GM18505 (cell line): ENCODE measurements around the gene NEGR1.

Source experiments
- ATAC-seq: cut with Tn5 transposase; IDR thresholded peaks from one replicate; pipeline ENCODE4 v1.9.1; 2021; ENCODE audit not compliant: unreplicated experiment
- POLR2A ChIP-seq: IDR thresholded peaks from 4 replicates; pipeline ENCODE4 v1.6.1; 2011; ENCODE audit warnings: borderline replicate concordance; ENCODE audit not compliant: insufficient read depth, insufficient read length; ENCODE audit errors: extremely low read depth

The NEGR1 gene

GRCh38 chr1:72115290-72115689 is 167.0 kb downstream of the NEGR1 start:
- ATAC-seq: no peak
- no peak for TF ChIP-seq POLR2A

GRCh38 chr1:72111662-72112061 is 170.7 kb downstream of the NEGR1 start:
- ATAC-seq: no peak
- no peak for TF ChIP-seq POLR2A

GRCh38 chr1:72109916-72110315 is 172.4 kb downstream of the NEGR1 start:
- no peak for TF ChIP-seq POLR2A
- no peak for ATAC-seq

DNA sequence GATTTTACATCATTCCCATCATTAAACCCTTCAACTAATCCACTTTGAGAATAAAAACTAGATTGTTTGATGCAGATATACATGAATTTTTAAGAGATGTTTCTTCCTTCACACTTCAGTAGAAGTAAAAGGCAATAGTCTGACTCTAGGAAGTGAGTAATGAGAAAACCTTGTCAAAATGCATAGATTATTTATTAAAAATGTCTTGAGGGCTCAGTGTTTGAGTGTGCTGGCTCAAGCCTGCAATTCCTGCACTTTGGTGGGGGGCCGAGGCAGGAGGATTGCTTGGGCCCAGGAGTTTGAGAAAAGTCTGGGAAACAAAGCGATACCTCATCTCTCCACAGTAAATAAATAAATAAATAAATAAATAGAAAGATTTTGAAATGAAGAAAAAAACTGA is 177.1 kb downstream of the NEGR1 start:
- no peak for ATAC-seq
- no peak for TF ChIP-seq POLR2A

GRCh38 chr1:72101840-72102632 is 180.3 kb downstream of the NEGR1 start:
- no peak for TF ChIP-seq POLR2A
- ATAC-seq: no peak

- ATAC-seq: no peak
- no peak for TF ChIP-seq POLR2A
These were observed 181.6 kb downstream of the NEGR1 start for GRCh38 chr1:72100771-72101170.

DNA sequence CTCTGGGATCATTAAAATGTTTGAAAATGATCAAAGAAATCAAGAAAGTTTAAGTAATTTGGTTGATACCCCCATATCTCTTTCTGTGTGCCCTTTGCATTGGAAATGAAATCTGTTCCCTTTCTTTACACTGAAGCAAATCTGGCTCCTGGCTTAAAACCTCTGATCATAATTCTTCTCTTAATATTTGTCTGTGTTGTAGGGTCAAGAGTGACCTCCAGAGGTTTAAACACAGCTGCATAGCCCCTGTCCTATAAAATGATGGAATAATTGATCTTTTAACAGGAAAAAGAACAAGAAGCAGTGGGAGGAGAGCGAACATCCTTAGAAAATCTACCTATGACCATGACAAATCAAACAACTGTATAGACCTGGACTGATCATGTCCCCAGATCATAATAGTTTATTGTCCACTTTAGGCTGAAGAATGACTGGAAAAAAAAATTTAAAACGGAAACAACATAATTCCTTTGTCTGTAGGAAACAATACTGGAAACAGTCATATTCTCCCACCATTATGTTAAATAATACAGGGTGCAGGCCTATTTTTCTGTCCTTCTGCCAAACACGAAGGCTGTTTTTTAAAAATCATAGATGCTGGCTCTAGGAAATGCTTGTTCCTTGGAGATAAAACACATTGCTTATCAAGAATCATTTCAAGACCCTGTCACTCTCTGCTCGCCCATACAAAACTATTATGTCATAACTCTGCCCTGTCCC is 184.3 kb downstream of the NEGR1 start:
- no peak for TF ChIP-seq POLR2A
- no peak for ATAC-seq

DNA sequence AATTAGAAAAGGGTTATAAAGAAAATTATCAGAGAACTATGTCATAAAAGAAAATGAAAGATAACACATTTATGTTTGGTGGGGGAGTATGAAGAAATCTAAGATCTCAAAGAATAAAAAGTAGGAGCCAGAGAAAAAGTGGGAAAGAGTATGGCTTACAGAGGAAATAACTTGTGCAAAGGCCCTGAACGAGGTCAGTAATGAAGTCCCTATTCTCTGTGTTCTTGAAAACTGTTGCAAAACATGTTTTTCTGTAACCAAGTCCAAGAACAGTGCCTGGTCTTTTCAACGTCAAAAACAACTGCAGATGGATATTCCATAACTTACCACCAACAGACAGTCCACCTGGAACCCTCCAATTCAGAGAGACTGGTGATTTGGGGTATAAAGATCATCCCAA is 188.1 kb downstream of the NEGR1 start:
- no peak for TF ChIP-seq POLR2A
- ATAC-seq: no peak

DNA sequence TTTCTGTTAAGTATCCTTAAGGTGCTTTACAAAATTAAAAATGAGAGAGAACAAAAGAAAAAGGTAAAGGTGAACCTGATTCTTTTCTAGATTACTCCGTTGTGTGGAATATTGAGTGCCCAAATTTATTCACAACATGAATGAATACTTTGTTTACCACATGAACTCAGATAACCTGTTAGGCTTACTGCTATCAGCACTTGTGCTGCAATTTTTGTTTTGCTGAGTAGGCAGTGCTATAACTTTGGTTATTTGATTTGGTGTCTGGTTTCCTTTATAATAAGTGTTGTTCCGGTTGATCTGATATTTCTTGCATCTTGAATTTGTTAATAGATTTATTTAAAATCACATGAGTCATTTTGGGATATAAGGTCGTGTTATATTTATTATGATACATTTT is 195.9 kb downstream of the NEGR1 start:
- no peak for TF ChIP-seq POLR2A

GRCh38 chr1:72075425-72075824 is 206.9 kb downstream of the NEGR1 start:
- no peak for TF ChIP-seq POLR2A
- no peak for ATAC-seq

More for the DNA sequence above, 195.9 kb downstream of the NEGR1 start:
- ATAC-seq: no peak

- ATAC-seq: no peak
- TF ChIP-seq POLR2A: no peak
These were observed 215.9 kb downstream of the NEGR1 start for GRCh38 chr1:72066431-72066830.

DNA sequence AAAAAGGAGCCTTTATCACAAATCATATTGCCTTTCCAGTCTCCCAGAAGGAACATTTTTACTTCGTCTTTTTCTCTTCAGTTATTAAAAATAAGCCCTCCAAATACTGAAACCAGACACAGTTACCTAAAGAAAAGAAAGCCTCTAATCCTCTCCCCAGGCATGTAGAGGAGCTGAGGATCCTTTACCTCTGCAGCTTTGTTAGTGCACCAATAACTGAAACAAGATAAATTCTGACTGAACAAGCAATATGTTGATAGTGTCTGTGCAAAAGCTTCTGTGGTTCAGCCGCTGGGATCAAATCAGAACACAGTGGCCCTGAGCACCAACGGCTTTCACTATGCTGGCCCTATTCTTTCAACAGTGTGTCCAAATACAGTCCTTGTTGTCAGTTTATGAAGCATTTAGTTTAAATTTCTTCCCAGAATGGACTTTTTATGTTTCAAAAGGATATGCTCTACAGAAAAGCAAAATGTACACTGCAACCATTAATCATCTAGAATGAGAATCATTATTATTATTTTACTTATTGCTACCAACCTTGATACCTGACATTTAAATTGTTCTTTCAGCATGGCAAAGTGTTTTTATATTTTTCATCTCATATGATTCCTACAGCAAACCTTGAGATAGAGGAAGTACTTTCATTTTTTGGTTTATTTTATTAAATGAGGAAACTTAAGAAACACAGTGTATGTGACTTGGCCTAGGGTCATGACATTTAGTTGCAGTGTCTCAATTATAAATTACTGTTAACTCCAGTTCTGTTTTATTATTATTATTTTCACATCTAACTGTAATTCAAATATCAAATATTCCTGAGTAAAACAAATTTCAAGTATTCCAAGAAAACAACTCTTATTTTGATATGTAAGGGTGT is 217.9 kb downstream of the NEGR1 start:
- no peak for ATAC-seq
- TF ChIP-seq POLR2A: no peak

DNA sequence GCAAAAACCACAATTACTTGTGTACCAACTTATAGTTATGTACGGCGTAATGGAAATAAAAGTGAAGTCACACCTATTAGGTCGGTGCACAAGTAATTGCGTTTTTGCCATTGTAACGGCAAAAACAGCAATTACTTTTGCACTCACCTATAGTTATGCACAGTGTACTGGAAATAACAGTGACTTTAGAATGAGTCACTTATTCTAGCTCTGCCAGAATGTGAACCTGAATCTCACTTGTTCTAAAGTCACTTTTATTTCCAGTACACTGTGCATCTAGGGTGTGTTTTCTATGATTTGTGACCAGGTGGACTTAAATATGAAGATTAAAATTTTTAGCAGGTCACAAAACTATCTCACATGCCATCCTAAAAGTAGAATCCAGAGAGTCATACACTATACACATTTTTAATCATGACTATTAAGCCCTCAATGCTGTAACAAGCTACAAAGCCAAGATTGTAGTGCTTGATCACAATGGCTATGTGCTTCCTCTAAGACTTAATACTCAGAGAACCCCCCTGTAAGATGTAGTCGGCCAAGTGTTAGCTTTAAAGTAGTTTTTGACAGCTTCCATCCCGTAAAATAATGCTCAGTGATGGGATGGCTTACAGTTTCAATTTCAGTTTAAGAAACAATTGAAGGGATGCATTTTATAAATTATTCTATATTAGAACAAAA is 218.8 kb downstream of the NEGR1 start:
- ATAC-seq: no peak
- TF ChIP-seq POLR2A: no peak
